NB4 (cell line): Measurements from ENCODE around the gene RPS25.

Experiments
- CTCF ChIP-seq: IDR thresholded peaks from one replicate; pipeline ENCODE4 v1.5.1; 2012; ENCODE audit warnings: low read depth, low read length
- MAX ChIP-seq: IDR thresholded peaks from 2 replicates; pipeline ENCODE4 v1.6.1; 2011; ENCODE audit warnings: low read depth, low read length
- POLR2A ChIP-seq: IDR thresholded peaks from 2 replicates; pipeline ENCODE4 v1.6.1; 2011; ENCODE audit warnings: mild to moderate bottlenecking; ENCODE audit not compliant: insufficient read length; ENCODE audit errors: extremely low read depth

- TF ChIP-seq CTCF, result no peak
- no peak for TF ChIP-seq MAX
- TF ChIP-seq POLR2A, result no peak
Measured at GRCh38 chr11:119026970-119027369, 8.8 kb upstream of the RPS25 start.
